Measurements from ENCODE around the gene MAPRE3. TPM values are rescaled to one million over a fixed set of nuclear protein-coding genes. Genes with fewer than 3 reads are reported as not detected.

Gene MAPRE3
- total RNA-seq, 1 experiment from 2014 or later, result 10.3 TPM

DNA sequence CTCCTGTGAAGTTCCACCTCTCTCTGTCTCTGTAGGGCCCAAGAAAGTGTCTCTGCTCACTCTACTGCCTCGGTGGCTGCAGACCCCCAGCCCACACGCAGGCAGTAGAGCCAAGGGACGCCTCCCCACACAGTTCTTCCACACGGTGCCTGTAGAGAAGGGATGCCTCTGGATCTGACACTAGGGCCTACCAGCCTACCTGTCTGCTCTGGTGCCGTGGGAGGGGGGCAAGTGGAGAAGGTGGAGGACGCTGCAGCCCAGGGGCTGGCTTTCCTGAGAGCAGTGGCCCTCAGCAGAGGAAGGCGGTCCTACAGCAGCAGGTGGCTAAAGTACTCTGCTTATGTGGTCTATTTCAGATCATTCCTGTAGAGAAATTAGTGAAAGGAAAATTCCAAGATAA is 53.3 kb downstream of the MAPRE3 start:
- POLR2A ChIA-PET, result interaction anchor here (1.0 to 1.1 kb wide), 2 partner anchors 10 to 175 kb away, joined by 3 to 4 read pairs; partner anchors contain the start of gene TMEM214
- peaks cover 2% of the 10 kb centered on the region; the same call in 1 of the 2 replicates for H3K36me3 Mint-ChIP-seq

More for the DNA sequence above, 53.3 kb downstream of the MAPRE3 start:
- Mint-ChIP-seq H3K9me3 (no peaks in the 10 kb centered on the region), H3K27ac (no peak overlapping the region), H3K27me3 (ENCODE audit: low read depth) (no peaks in the 10 kb centered on the region), H3K4me1 (peaks cover 6% of the 10 kb centered on the region), H3K4me3 (no peak overlapping the region)
- no peak for ATAC-seq
- no peak for DNase-seq (ENCODE audit: low spot score)
- no peak for TF ChIP-seq HMGXB4 (CRISPR knock-in tag; IDR thresholded peaks at IDR 0.05)
- TF ChIP-seq, protein P1, sequence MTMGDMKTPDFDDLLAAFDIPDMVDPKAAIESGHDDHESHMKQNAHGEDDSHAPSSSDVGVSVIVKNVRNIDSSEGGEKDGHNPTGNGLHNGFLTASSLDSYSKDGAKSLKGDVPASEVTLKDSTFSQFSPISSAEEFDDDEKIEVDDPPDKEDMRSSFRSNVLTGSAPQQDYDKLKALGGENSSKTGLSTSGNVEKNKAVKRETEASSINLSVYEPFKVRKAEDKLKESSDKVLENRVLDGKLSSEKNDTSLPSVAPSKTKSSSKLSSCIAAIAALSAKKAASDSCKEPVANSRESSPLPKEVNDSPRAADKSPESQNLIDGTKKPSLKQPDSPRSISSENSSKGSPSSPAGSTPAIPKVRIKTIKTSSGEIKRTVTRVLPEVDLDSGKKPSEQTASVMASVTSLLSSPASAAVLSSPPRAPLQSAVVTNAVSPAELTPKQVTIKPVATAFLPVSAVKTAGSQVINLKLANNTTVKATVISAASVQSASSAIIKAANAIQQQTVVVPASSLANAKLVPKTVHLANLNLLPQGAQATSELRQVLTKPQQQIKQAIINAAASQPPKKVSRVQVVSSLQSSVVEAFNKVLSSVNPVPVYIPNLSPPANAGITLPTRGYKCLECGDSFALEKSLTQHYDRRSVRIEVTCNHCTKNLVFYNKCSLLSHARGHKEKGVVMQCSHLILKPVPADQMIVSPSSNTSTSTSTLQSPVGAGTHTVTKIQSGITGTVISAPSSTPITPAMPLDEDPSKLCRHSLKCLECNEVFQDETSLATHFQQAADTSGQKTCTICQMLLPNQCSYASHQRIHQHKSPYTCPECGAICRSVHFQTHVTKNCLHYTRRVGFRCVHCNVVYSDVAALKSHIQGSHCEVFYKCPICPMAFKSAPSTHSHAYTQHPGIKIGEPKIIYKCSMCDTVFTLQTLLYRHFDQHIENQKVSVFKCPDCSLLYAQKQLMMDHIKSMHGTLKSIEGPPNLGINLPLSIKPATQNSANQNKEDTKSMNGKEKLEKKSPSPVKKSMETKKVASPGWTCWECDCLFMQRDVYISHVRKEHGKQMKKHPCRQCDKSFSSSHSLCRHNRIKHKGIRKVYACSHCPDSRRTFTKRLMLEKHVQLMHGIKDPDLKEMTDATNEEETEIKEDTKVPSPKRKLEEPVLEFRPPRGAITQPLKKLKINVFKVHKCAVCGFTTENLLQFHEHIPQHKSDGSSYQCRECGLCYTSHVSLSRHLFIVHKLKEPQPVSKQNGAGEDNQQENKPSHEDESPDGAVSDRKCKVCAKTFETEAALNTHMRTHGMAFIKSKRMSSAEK (CRISPR knock-in tag; IDR thresholded peaks at IDR 0.05; ENCODE audit: borderline replicate concordance), result no peak
- no peak for TF ChIP-seq ZNF671 (CRISPR knock-in tag; IDR thresholded peaks at IDR 0.05)
- no peak for TF ChIP-seq ZNF317 (CRISPR knock-in tag; IDR thresholded peaks at IDR 0.05; ENCODE audit: borderline replicate concordance, low read depth)
- TF ChIP-seq ATF2 (CRISPR knock-in tag; IDR thresholded peaks at IDR 0.05; ENCODE audit: borderline replicate concordance, low read depth), result no peak
- no peak for TF ChIP-seq STAT6 (CRISPR knock-in tag; conservative IDR thresholded peaks at IDR 0.05; ENCODE audit: low read depth)
- no peak for TF ChIP-seq ESRRA (CRISPR knock-in tag; IDR thresholded peaks at IDR 0.05; ENCODE audit: borderline replicate concordance)
- TF ChIP-seq, protein P2, sequence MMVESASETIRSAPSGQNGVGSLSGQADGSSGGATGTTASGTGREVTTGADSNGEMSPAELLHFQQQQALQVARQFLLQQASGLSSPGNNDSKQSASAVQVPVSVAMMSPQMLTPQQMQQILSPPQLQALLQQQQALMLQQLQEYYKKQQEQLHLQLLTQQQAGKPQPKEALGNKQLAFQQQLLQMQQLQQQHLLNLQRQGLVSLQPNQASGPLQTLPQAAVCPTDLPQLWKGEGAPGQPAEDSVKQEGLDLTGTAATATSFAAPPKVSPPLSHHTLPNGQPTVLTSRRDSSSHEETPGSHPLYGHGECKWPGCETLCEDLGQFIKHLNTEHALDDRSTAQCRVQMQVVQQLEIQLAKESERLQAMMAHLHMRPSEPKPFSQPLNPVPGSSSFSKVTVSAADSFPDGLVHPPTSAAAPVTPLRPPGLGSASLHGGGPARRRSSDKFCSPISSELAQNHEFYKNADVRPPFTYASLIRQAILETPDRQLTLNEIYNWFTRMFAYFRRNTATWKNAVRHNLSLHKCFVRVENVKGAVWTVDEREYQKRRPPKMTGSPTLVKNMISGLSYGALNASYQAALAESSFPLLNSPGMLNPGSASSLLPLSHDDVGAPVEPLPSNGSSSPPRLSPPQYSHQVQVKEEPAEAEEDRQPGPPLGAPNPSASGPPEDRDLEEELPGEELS (CRISPR knock-in tag; IDR thresholded peaks at IDR 0.05), result no peak
- TF ChIP-seq GRHL2 (CRISPR knock-in tag; IDR thresholded peaks at IDR 0.05; ENCODE audit: insufficient replicate concordance, severe bottlenecking), result no peak
- TF ChIP-seq RELA (CRISPR knock-in tag; IDR thresholded peaks at IDR 0.05; ENCODE audit: borderline replicate concordance), result no peak
- TF ChIP-seq ELF4 (CRISPR knock-in tag; IDR thresholded peaks at IDR 0.05; ENCODE audit: low read depth), result no peak
- no peak for TF ChIP-seq FOXK1 (CRISPR knock-in tag; IDR thresholded peaks at IDR 0.05)
- no peak for TF ChIP-seq SMAD4 (CRISPR knock-in tag; IDR thresholded peaks at IDR 0.05)
- no peak for TF ChIP-seq ZNF219 (CRISPR knock-in tag; IDR thresholded peaks at IDR 0.05; ENCODE audit: borderline replicate concordance)
- no peak for TF ChIP-seq KAT7 (CRISPR knock-in tag; IDR thresholded peaks at IDR 0.05; ENCODE audit: borderline replicate concordance)
- TF ChIP-seq ZNF423 (CRISPR knock-in tag; IDR thresholded peaks at IDR 0.05), result no peak
- CTCF ChIA-PET, result interaction anchor here (0.5 to 6.3 kb wide), 35 partner anchors 9 to 417 kb away, joined by 3 to 161 read pairs (median 6); partner anchors contain the start of genes AGBL5, DPYSL5, KHK and OST4

All from WTC11 (cell line).